Measurements from ENCODE around the gene NOX4. TPM values are rescaled to one million over a fixed set of nuclear protein-coding genes. Genes with fewer than 3 reads are reported as not detected.

NOX4 gene
- total and polyA plus RNA-seq, 2 donors (not counting 3 experiments of a cell fraction or from before 2014, with no cell fraction given) = 21.2 to 34.0 TPM

GRCh38 chr11:89489930-89490329 is 1.2 kb downstream of the NOX4 start:
- Histone ChIP-seq H3K9me3 (replicated peaks; ENCODE audit: control insufficient read depth, insufficient read depth, low read length) (no peaks in the 10 kb centered on the region), H3K4me3 (replicated peaks in 1 of 3; ENCODE audit: insufficient read depth in 1 of 3, low read depth in 1 of 3, low read length in 3 of 3) (peak overlapping the region; percentile 54 to 98 (median 96)), H3K36me3 (ENCODE audit: control insufficient read depth in 2 of 2, extremely low read depth in 1 of 2, insufficient read depth in 2 of 2, low read length in 2 of 2) (no peaks in the 10 kb centered on the region), H2AFZ (ENCODE audit: low read depth, low read length) (no peak overlapping the region), H3K79me2 (ENCODE audit: control insufficient read depth, insufficient read depth, low read length) (peaks cover 36% of the 10 kb centered on the region), H3K27ac (ENCODE audit: insufficient read depth, low read depth, low read length) (peak overlapping the region; percentile 98), H3K4me2 (ENCODE audit: insufficient read depth, low read length) (peak overlapping the region; percentile 98), H3K9ac (replicated peaks; ENCODE audit: extremely low read depth, insufficient read depth, low read length) (peak overlapping the region; percentile 97), H4K20me1 (replicated peaks; ENCODE audit: control insufficient read depth, extremely low read depth, insufficient read depth, low read length) (no peaks in the 10 kb centered on the region), H3K27me3 (ENCODE audit: control insufficient read depth in 2 of 2, insufficient read depth in 2 of 2, low read length in 2 of 2) (no peaks in the 10 kb centered on the region), H3K4me1 (ENCODE audit: control insufficient read depth, extremely low read depth, insufficient read depth, low read length) (peaks cover 30% of the 10 kb centered on the region), H3K9me1 (replicated peaks; ENCODE audit: control insufficient read depth, extremely low read depth, insufficient read depth, low read length) (no peaks in the 10 kb centered on the region)
- dilution Hi-C loops (cut with MboI; ENCODE audit: extremely low pct_ligation_motif_present, low sequenced_read_pairs) (no loop called here), intact Hi-C loops (cut with micrococcal nuclease) (no loop called here)
- ChIA-PET POLR2A (no interaction called here), CTCF (interaction anchor here (1.0 to 1.6 kb wide), 3 partner anchors 9 to 157 kb away, joined by 3 to 4 read pairs (median 3); no protein-coding TSS in a partner anchor)
- no peak for TF ChIP-seq JUN (IDR thresholded peaks at IDR 0.05; ENCODE audit: borderline replicate concordance, insufficient read depth, insufficient read length, low read depth)
- no peak for TF ChIP-seq EZH2 (IDR thresholded peaks at IDR 0.05; ENCODE audit: borderline replicate concordance, low read depth, low read length, severe bottlenecking)
- no peak for TF ChIP-seq FOS (IDR thresholded peaks at IDR 0.05; ENCODE audit: borderline replicate concordance, insufficient read depth, low read length)
- no peak for TF ChIP-seq MAX (IDR thresholded peaks at IDR 0.05; ENCODE audit: insufficient read depth, insufficient read length)
- no peak for TF ChIP-seq MYC (IDR thresholded peaks at IDR 0.05; ENCODE audit: low read depth, low read length)
- TF ChIP-seq POLR2AphosphoS5 (IDR thresholded peaks at IDR 0.05; ENCODE audit: insufficient read depth, low read depth, low read length) = no peak
- no peak for TF ChIP-seq CTCF (IDR thresholded peaks at IDR 0.05; ENCODE audit: extremely low read depth in 1 of 2, insufficient read depth in 1 of 2, low read depth in 1 of 2, low read length in 2 of 2)
- no peak for TF ChIP-seq POLR2A (IDR thresholded peaks at IDR 0.05; ENCODE audit: low read depth, low read length)
- no peak for TF ChIP-seq GATA2 (IDR thresholded peaks at IDR 0.05; ENCODE audit: insufficient read depth, insufficient read length, low read depth, low read length)
- BruUV-seq (replicated peaks) = no TSS peak
- DNase-seq (ENCODE audit: low read depth, low spot score) = no peak
- no peak for FAIRE-seq
